ENCODE results near the gene GALNT3. TPM values are rescaled to one million over a fixed set of nuclear protein-coding genes. Genes with fewer than 3 reads are reported as not detected.

The GALNT3 gene
- total RNA-seq: 10 to 100 TPM in 2 of 5 experiments, 1 to 10 TPM in 3; 2.5 to 20.3 (median 3.7) TPM
- not detected for polyA plus RNA-seq
- 1.9 reads per million, percentile 8 among the genes with 10 or more reads in this experiment for total RNA-seq

DNA sequence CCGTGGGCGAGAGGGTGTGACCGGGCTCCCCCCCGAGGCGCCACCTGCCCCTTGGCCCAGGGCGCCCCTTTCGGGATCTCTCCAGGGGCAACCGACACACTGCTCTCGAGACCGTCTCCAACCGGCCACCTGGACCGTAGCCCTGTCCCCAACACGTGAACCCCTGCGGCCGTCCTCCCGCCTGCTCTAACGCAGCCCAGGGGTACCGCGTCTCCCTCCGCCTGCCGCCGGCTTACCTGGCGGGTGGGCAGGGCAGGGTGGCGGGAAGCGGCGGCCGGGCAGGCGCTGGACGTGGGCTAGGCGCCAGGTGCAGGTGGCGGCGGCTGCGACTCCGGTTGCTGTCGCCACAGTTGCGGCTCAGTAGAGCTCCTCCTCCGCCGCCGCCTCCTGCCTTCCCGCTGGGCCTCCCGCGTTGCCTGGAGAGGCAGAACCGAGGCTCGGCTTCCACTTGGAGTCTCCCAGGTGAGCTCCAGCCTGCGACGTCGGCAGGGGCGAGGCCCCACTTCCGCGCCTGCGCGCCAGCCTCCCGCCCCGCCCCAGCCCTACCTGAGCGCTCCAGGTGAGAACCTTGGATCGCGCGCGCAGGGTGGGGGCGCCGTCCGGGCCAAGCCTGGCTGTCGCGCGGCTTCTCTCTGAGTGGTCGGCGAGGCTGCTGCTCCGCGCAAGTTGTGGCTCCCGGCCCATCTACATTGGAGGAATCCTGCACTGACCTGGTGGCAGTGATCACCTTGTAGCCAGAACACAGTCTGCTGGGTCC lies at the start of gene GALNT3:
GALNT3 (minus strand) TSS at position 469 of the 757 bp plus-strand sequence. CDS start 23,547 bp downstream, outside the sequence.
- Mint-ChIP-seq H3K36me3 (peaks cover 0 to 11% (median 0%) of the 10 kb centered on the region in 5 donors), H3K27ac (peak within 1 kb of the TSS in 5 of 9 donors; percentile 21 to 97 (median 53)), H3K27me3 (peaks cover 12 to 46% (median 37%) of the 10 kb centered on the region in 5 donors), H3K4me3 (peak within 1 kb of the TSS; percentile 85 to 97 (median 88)), H3K9me3 (no peaks in the 10 kb centered on the region), H3K4me1 (peaks cover 14 to 42% (median 20%) of the 10 kb centered on the region in 7 donors)
- Histone ChIP-seq H3K27me3 (ENCODE audit: control insufficient read depth in 2 of 2, insufficient read depth in 2 of 2, low read length in 2 of 2) (peaks cover 0 to 7% of the 10 kb centered on the region in 2 donors), H3K4me1 (ENCODE audit: control insufficient read depth in 2 of 2, insufficient read depth in 2 of 2, low read length in 2 of 2) (peaks cover 0 to 6% of the 10 kb centered on the region in 2 donors), H3K9me3 (ENCODE audit: control insufficient read depth in 2 of 3, low read length in 3 of 3) (no peaks in the 10 kb centered on the region), H3K4me3 (ENCODE audit: low read length) (peak within 1 kb of the TSS; percentile 58), H3K36me3 (ENCODE audit: control insufficient read depth in 2 of 3, insufficient read depth in 3 of 3, low read length in 3 of 3) (no peaks in the 10 kb centered on the region), H3K27ac (ENCODE audit: low read depth, low read length) (no peak within 1 kb of the TSS)
- intact Hi-C loops (cut with micrococcal nuclease): loop anchor here in 1 of 2 donors (1.0 to 10.0 kb wide), 6 partner anchors 8 to 559 kb away; partner anchors contain the start of genes SCN2A and TTC21B
- CTCF ChIA-PET: no interaction called here
- POLR2A ChIA-PET: no interaction called here
- DNase-seq (peak in 7 of 9 donors; percentile 6 to 42 (median 15)), ATAC-seq (peak; percentile 45)

DNA sequence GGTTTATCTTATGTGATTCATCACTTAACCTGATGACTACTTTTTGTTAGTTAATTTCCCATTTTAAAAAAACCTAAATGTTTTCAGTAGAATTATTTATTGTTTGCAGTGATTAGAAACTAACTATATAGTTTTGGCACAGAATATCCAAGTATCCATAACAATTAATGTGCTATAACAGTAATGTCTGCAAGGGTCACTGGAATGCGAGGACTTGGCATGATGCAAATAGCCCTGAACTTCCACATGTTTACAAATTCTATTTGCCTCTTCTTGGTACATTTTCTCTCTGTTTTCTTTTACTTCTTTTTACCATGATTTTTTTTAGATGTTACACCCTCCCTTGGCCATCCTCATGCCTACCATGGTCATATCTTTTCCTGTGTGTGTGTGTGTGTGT lies 49.3 kb upstream of the GALNT3 start:
- no peak overlapping the region for H3K4me3 Mint-ChIP-seq
- Histone ChIP-seq H3K4me1 (ENCODE audit: control insufficient read depth in 2 of 2, insufficient read depth in 2 of 2, low read length in 2 of 2) (no peaks in the 10 kb centered on the region), H3K9me3 (ENCODE audit: control insufficient read depth in 2 of 3, low read length in 3 of 3) (no peaks in the 10 kb centered on the region), H3K27ac (ENCODE audit: low read depth, low read length) (no peak overlapping the region), H3K27me3 (ENCODE audit: control insufficient read depth in 2 of 2, insufficient read depth in 2 of 2, low read length in 2 of 2) (no peaks in the 10 kb centered on the region), H3K36me3 (ENCODE audit: control insufficient read depth in 2 of 3, insufficient read depth in 3 of 3, low read length in 3 of 3) (no peaks in the 10 kb centered on the region), H3K4me3 (ENCODE audit: low read length) (no peak overlapping the region)
- intact Hi-C loops (cut with micrococcal nuclease): no loop called here
- no peak overlapping the region for H3K27ac Mint-ChIP-seq
- CTCF ChIA-PET: no interaction called here
- H3K27me3 Mint-ChIP-seq: no peaks in the 10 kb centered on the region
- peaks cover 0 to 28% (median 9%) of the 10 kb centered on the region in 5 donors for H3K36me3 Mint-ChIP-seq
- POLR2A ChIA-PET: no interaction called here
- DNase-seq (no peak), ATAC-seq (no peak)
- no peaks in the 10 kb centered on the region for H3K4me1 Mint-ChIP-seq
- H3K9me3 Mint-ChIP-seq: no peaks in the 10 kb centered on the region

DNA sequence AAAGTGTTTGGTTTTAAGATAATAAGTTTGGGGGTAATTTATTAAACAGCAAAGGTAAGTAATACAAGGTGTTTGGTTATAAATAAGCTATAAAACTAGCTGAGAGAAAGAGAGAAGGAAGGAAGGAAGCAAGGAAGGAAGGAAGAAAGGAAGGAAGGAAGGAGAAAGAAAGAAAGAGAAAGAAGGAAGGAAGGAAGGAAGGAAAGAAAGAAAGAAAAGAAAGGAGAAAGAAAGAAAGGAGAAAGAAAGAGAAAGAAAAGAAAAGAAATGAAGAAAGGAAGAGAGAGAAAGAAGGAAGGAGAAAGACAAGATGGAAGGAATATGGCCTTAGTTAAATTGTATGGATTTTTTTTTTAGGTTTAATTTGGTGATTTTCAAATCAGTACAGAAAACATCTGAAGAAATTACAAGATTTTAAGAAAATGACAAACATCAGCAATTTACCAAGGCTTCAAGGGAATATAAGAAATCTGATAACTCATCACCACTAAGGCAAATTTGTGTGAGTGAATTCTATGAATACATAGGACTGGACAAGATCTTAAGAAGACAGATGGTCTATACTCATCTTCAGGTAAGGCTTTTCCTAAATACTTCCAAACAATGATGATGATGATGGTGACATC lies 46.4 kb upstream of the GALNT3 start:
- DNase-seq: no peak
- no peaks in the 10 kb centered on the region for H3K27me3 ChIP-seq (ENCODE audit: control insufficient read depth in 2 of 2, insufficient read depth in 2 of 2, low read length in 2 of 2)
- Mint-ChIP-seq H3K27ac (no peak overlapping the region), H3K27me3 (no peaks in the 10 kb centered on the region), H3K4me3 (no peak overlapping the region), H3K9me3 (no peaks in the 10 kb centered on the region), H3K4me1 (no peaks in the 10 kb centered on the region), H3K36me3 (peaks cover 0 to 29% (median 9%) of the 10 kb centered on the region in 5 donors)
- ChIA-PET CTCF (interaction anchor here (0.6 kb wide), 1 partner anchor 15 kb away, joined by 3 read pairs; no protein-coding TSS in a partner anchor), POLR2A (no interaction called here)
- H3K9me3 ChIP-seq (ENCODE audit: control insufficient read depth in 2 of 3, low read length in 3 of 3): no peaks in the 10 kb centered on the region
- intact Hi-C loops (cut with micrococcal nuclease): no loop called here
- H3K4me3 ChIP-seq (ENCODE audit: low read length): no peak overlapping the region
- no peaks in the 10 kb centered on the region for H3K4me1 ChIP-seq (ENCODE audit: control insufficient read depth in 2 of 2, insufficient read depth in 2 of 2, low read length in 2 of 2)
- no peaks in the 10 kb centered on the region for H3K36me3 ChIP-seq (ENCODE audit: control insufficient read depth in 2 of 3, insufficient read depth in 3 of 3, low read length in 3 of 3)
- H3K27ac ChIP-seq (ENCODE audit: low read depth, low read length): no peak overlapping the region
- ATAC-seq: no peak

DNA sequence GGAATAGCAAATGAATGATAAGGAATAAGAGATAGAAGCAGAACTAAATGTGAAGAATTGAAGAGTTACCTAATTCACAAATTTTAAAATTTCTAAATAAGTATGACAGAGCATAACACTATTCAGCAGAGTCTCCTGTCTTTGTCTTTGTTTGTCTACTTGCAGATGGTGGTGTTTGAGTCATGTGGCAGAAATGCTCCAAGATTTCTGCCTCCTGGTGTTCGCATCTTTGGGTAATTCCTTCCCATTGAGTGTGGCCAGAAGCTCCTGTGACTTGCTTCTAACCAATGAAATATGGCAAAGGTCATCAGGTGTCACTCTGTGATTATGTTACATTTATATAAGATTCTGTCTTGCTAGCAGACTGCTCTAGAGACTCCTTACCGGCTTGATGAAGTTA lies 45.6 kb upstream of the GALNT3 start:
- intact Hi-C loops (cut with micrococcal nuclease): no loop called here
- POLR2A ChIA-PET: no interaction called here
- H3K4me1 ChIP-seq (ENCODE audit: control insufficient read depth in 2 of 2, insufficient read depth in 2 of 2, low read length in 2 of 2): no peaks in the 10 kb centered on the region
- CTCF ChIA-PET: interaction anchor here (0.6 kb wide), 1 partner anchor 16 kb away, joined by 3 read pairs; no protein-coding TSS in a partner anchor
- Mint-ChIP-seq H3K9me3 (no peaks in the 10 kb centered on the region), H3K4me3 (no peak overlapping the region), H3K36me3 (peaks cover 0 to 29% (median 9%) of the 10 kb centered on the region in 5 donors), H3K27ac (no peak overlapping the region), H3K4me1 (no peaks in the 10 kb centered on the region), H3K27me3 (no peaks in the 10 kb centered on the region)
- ATAC-seq (no peak), DNase-seq (no peak)
- no peak overlapping the region for H3K27ac ChIP-seq (ENCODE audit: low read depth, low read length)
- H3K36me3 ChIP-seq (ENCODE audit: control insufficient read depth in 2 of 3, insufficient read depth in 3 of 3, low read length in 3 of 3): no peaks in the 10 kb centered on the region
- H3K27me3 ChIP-seq (ENCODE audit: control insufficient read depth in 2 of 2, insufficient read depth in 2 of 2, low read length in 2 of 2): no peaks in the 10 kb centered on the region
- no peak overlapping the region for H3K4me3 ChIP-seq (ENCODE audit: low read length)
- H3K9me3 ChIP-seq (ENCODE audit: control insufficient read depth in 2 of 3, low read length in 3 of 3): no peaks in the 10 kb centered on the region

DNA sequence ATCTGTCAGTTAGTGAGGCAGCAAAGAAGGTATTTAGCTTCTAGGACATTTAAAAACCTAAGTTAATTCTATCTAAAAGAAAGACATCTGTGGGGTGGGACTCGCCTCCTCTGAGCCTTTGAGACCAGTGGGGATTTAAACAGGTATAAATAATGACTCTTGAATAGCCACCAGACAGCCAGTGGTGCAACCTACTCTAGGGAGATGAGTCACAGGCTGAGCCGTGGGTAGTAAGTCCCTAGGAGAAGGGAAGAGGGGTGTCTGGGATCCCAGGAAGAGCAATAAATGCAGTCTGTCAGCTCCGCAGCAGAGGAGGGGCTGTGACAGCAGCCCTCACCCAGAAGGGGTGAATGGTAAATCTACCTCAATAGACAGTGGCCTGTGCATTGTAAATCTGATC lies 43.1 kb upstream of the GALNT3 start:
- H3K27ac ChIP-seq (ENCODE audit: low read depth, low read length): no peak overlapping the region
- Mint-ChIP-seq H3K4me3 (no peak overlapping the region), H3K36me3 (peaks cover 0 to 21% (median 9%) of the 10 kb centered on the region in 5 donors), H3K4me1 (no peaks in the 10 kb centered on the region), H3K27ac (no peak overlapping the region), H3K9me3 (no peaks in the 10 kb centered on the region), H3K27me3 (no peaks in the 10 kb centered on the region)
- DNase-seq: no peak
- ATAC-seq: no peak
- H3K36me3 ChIP-seq (ENCODE audit: control insufficient read depth in 2 of 3, insufficient read depth in 3 of 3, low read length in 3 of 3): no peaks in the 10 kb centered on the region
- no peak overlapping the region for H3K4me3 ChIP-seq (ENCODE audit: low read length)
- intact Hi-C loops (cut with micrococcal nuclease): no loop called here
- POLR2A ChIA-PET: no interaction called here
- CTCF ChIA-PET: no interaction called here
- no peaks in the 10 kb centered on the region for H3K4me1 ChIP-seq (ENCODE audit: control insufficient read depth in 2 of 2, insufficient read depth in 2 of 2, low read length in 2 of 2)
- H3K9me3 ChIP-seq (ENCODE audit: control insufficient read depth in 2 of 3, low read length in 3 of 3): no peaks in the 10 kb centered on the region
- no peaks in the 10 kb centered on the region for H3K27me3 ChIP-seq (ENCODE audit: control insufficient read depth in 2 of 2, insufficient read depth in 2 of 2, low read length in 2 of 2)

DNA sequence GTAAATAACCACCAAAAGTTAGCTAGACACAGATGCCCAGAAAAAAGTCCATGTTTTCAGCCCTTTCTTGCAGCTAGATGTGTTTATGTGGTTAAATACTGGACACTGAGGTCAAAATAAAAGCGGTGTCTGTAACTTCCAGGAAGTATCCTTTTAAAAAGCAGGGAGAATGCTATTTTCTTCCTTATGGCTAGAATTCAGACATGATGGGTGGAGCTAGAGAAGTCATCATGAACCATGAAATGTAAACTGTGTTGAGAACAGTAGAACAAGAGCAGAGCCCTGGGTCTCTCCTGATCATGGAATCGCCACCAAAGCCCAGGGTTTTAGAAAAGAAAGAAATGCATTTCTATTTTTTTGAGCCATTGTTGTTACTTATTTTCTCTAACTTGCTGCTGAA lies 41.3 kb upstream of the GALNT3 start:
- peaks cover 0 to 17% (median 5%) of the 10 kb centered on the region in 5 donors for H3K36me3 Mint-ChIP-seq
- H3K4me3 ChIP-seq (ENCODE audit: low read length): no peak overlapping the region
- no peak overlapping the region for H3K4me3 Mint-ChIP-seq
- no peaks in the 10 kb centered on the region for H3K27me3 Mint-ChIP-seq
- no peak overlapping the region for H3K27ac Mint-ChIP-seq
- H3K27me3 ChIP-seq (ENCODE audit: control insufficient read depth in 2 of 2, insufficient read depth in 2 of 2, low read length in 2 of 2): no peaks in the 10 kb centered on the region
- H3K9me3 ChIP-seq (ENCODE audit: control insufficient read depth in 2 of 3, low read length in 3 of 3): no peaks in the 10 kb centered on the region
- CTCF ChIA-PET: no interaction called here
- H3K4me1 ChIP-seq (ENCODE audit: control insufficient read depth in 2 of 2, insufficient read depth in 2 of 2, low read length in 2 of 2): no peaks in the 10 kb centered on the region
- ATAC-seq (no peak), DNase-seq (no peak)
- intact Hi-C loops (cut with micrococcal nuclease): no loop called here
- H3K27ac ChIP-seq (ENCODE audit: low read depth, low read length): no peak overlapping the region
- POLR2A ChIA-PET: no interaction called here
- H3K36me3 ChIP-seq (ENCODE audit: control insufficient read depth in 2 of 3, insufficient read depth in 3 of 3, low read length in 3 of 3): no peaks in the 10 kb centered on the region
- no peaks in the 10 kb centered on the region for H3K9me3 Mint-ChIP-seq
- H3K4me1 Mint-ChIP-seq: no peaks in the 10 kb centered on the region

Data from naive thymus-derived CD4-positive, alpha-beta T cell (primary cell).